Activated CD4-positive, CD25-positive, alpha-beta regulatory T cell treated with anti-CD3 and anti-CD28 coated beads, Interleukin-2, amount 50 U/mL, for 72 hours (primary cell): ENCODE results near the gene MMP13.
"Not testable (repeated sequence)": the region's sequence is repeated elsewhere in the genome, so short reads cannot be mapped to it uniquely, and the experiment has no call there.

Experiments
- DNase-seq: peaks from one replicate; pipeline ENCODE4 v3.0.0; 2021

The MMP13 gene

GRCh38 chr11:102955624-102956023, at the start of gene MMP13:
TSS of gene MMP13 (minus strand) at chr11:102955732. CDS start at chr11:102955705, 27 bp downstream.
- DNase-seq: no peak

- not testable (repeated sequence) for DNase-seq
Observed at GRCh38 chr11:103004234-103004633, 48.7 kb upstream of the MMP13 start.

GRCh38 chr11:102994105-102994504, 38.6 kb upstream of the MMP13 start:
- no peak for DNase-seq

GRCh38 chr11:102991776-102992175, 36.2 kb upstream of the MMP13 start:
- no peak for DNase-seq

GRCh38 chr11:102990145-102990544, 34.6 kb upstream of the MMP13 start:
- DNase-seq: no peak

- DNase-seq: no peak
Observed at GRCh38 chr11:102989379-102990047, 34.0 kb upstream of the MMP13 start.

- no peak for DNase-seq
Observed at GRCh38 chr11:102986815-102987214, 31.3 kb upstream of the MMP13 start.

GRCh38 chr11:102985850-102986249, 30.3 kb upstream of the MMP13 start:
- DNase-seq: no peak

- no peak for DNase-seq
Observed at GRCh38 chr11:102983486-102983885, 28.0 kb upstream of the MMP13 start.

GRCh38 chr11:102981324-102981910, 25.9 kb upstream of the MMP13 start:
- DNase-seq: no peak

GRCh38 chr11:102974552-102975280, 19.2 kb upstream of the MMP13 start:
- no peak for DNase-seq

GRCh38 chr11:102973698-102974097, 18.2 kb upstream of the MMP13 start:
- not testable (repeated sequence) for DNase-seq

GRCh38 chr11:102972853-102973252, 17.3 kb upstream of the MMP13 start:
- no peak for DNase-seq

GRCh38 chr11:102971766-102972165, 16.2 kb upstream of the MMP13 start:
- DNase-seq: no peak

- no peak for DNase-seq
Observed at GRCh38 chr11:102967497-102967896, 12.0 kb upstream of the MMP13 start.

GRCh38 chr11:102966011-102966410, 10.5 kb upstream of the MMP13 start:
- DNase-seq: no peak

GRCh38 chr11:102964867-102965266, 9.3 kb upstream of the MMP13 start:
- no peak for DNase-seq

- no peak for DNase-seq
Observed at GRCh38 chr11:102957953-102958352, 2.4 kb upstream of the MMP13 start.

GRCh38 chr11:102950622-102951081, 4.9 kb downstream of the MMP13 start:
- DNase-seq: no peak

GRCh38 chr11:102946237-102946636, 9.3 kb downstream of the MMP13 start:
- DNase-seq: no peak

GRCh38 chr11:102940714-102941588, 14.6 kb downstream of the MMP13 start:
- no peak for DNase-seq

GRCh38 chr11:102936864-102937509, 18.5 kb downstream of the MMP13 start:
- no peak for DNase-seq
